ENCODE measurements around the gene MRPL46. TPM values are rescaled to one million over a fixed set of nuclear protein-coding genes. Genes with fewer than 3 reads are reported as not detected.

MRPL46 gene
- total RNA-seq, 3 donors from 2014 or later = 24.9 to 29.3 (median 27.7) TPM

DNA sequence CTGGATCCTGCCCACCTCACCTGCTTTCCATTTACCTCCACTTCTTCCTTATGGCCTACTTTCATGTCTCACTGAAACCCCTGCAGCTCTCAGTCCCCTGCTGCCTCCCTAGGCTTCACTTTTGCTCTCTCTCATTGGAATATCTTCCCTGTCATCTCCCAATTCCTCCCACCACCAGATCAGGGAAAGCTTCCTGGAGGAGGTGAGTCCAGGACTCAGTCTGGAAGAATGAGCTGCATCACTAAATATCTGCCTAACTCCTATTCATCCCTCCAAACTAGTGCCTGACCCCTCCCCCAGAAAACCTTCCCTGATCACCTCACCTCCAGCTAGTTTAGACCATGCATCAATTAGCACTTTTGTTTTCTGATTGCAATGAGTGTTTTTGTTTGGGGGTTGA lies 37.1 kb downstream of the MRPL46 start:
- ATAC-seq = no peak
- TF ChIP-seq, protein P1, sequence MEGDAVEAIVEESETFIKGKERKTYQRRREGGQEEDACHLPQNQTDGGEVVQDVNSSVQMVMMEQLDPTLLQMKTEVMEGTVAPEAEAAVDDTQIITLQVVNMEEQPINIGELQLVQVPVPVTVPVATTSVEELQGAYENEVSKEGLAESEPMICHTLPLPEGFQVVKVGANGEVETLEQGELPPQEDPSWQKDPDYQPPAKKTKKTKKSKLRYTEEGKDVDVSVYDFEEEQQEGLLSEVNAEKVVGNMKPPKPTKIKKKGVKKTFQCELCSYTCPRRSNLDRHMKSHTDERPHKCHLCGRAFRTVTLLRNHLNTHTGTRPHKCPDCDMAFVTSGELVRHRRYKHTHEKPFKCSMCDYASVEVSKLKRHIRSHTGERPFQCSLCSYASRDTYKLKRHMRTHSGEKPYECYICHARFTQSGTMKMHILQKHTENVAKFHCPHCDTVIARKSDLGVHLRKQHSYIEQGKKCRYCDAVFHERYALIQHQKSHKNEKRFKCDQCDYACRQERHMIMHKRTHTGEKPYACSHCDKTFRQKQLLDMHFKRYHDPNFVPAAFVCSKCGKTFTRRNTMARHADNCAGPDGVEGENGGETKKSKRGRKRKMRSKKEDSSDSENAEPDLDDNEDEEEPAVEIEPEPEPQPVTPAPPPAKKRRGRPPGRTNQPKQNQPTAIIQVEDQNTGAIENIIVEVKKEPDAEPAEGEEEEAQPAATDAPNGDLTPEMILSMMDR (IDR thresholded peaks at IDR 0.05) = no peak
- no peaks in the 10 kb centered on the region for H3K9me3 ChIP-seq
- DNase-seq = no peak
- H3K4me1 ChIP-seq (ENCODE audit: low read depth) = no peaks in the 10 kb centered on the region
- no peaks in the 10 kb centered on the region for H3K36me3 ChIP-seq (ENCODE audit: low read depth)
- no peak overlapping the region for H3K4me3 ChIP-seq
- intact Hi-C loops (cut with DNase I, micrococcal nuclease) = no loop called here

GRCh38 chr15:88428805-88429605 lies 38.2 kb downstream of the MRPL46 start:
- no peak for ATAC-seq
- TF ChIP-seq, protein P1 (IDR thresholded peaks at IDR 0.05) = no peak
- Histone ChIP-seq H3K4me1 (ENCODE audit: low read depth) (no peaks in the 10 kb centered on the region), H3K4me3 (no peak overlapping the region), H3K36me3 (ENCODE audit: low read depth) (no peaks in the 10 kb centered on the region), H3K9me3 (no peaks in the 10 kb centered on the region)
- no peak for DNase-seq
- intact Hi-C loops (cut with DNase I, micrococcal nuclease) = no loop called here

- H3K4me3 ChIP-seq = no peak overlapping the region
- H3K4me1 ChIP-seq (ENCODE audit: low read depth) = no peaks in the 10 kb centered on the region
- intact Hi-C loops (cut with DNase I, micrococcal nuclease) = no loop called here
- TF ChIP-seq, protein P1 (IDR thresholded peaks at IDR 0.05) = no peak
- no peaks in the 10 kb centered on the region for H3K36me3 ChIP-seq (ENCODE audit: low read depth)
- ATAC-seq = no peak
- H3K9me3 ChIP-seq = no peaks in the 10 kb centered on the region
- DNase-seq = no peak
Measured at GRCh38 chr15:88428053-88428452, 39.1 kb downstream of the MRPL46 start.

DNA sequence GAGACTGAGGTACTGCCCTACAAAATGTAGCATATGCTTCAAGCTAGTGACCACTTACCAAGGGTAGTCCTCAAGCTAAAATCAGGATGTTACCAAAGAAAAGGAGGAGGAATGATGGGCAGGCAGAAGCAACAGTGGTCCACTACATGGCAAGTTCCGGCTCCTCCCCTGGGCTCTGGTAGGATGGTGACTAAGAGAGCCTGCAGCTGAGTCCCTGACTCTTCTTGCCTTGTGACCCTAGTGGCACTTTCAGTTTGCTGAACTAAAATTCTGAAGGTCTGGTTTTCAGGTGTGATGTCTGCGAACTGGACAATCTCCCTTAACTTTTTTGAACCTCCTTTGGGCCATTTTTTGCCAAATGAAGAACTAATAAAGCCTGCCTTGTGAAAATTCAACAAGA lies 40.9 kb downstream of the MRPL46 start:
- ATAC-seq (no peak), DNase-seq (no peak)
- TF ChIP-seq, protein P1 (IDR thresholded peaks at IDR 0.05) = no peak
- no peak overlapping the region for H3K4me3 ChIP-seq
- intact Hi-C loops (cut with DNase I, micrococcal nuclease) = no loop called here
- H3K9me3 ChIP-seq = no peaks in the 10 kb centered on the region
- no peaks in the 10 kb centered on the region for H3K4me1 ChIP-seq (ENCODE audit: low read depth)
- no peaks in the 10 kb centered on the region for H3K36me3 ChIP-seq (ENCODE audit: low read depth)

DNA sequence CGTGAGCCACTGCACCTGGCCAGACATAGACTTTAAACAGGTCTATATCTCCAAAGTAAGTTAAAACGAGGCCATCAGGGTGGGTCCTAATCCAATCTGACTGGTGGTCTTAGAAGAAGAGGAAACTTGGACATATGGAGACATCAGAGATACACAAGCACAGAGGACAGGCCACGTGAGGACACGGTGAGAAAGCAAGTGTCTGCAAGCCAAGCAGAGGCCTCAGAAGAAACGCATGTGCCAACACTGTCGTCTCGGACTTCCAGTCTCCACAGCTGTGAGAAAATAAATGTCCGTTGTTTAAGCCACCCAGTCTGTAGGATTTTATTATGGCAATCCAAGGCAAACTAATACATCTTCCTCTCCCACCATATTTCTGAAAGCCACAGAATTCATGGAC lies 43.9 kb downstream of the MRPL46 start:
- H3K9me3 ChIP-seq = no peaks in the 10 kb centered on the region
- no peak overlapping the region for H3K4me3 ChIP-seq
- no peak for DNase-seq
- no peak for ATAC-seq
- no peaks in the 10 kb centered on the region for H3K4me1 ChIP-seq (ENCODE audit: low read depth)
- TF ChIP-seq, protein P1 (IDR thresholded peaks at IDR 0.05) = no peak
- intact Hi-C loops (cut with DNase I, micrococcal nuclease) = no loop called here
- no peaks in the 10 kb centered on the region for H3K36me3 ChIP-seq (ENCODE audit: low read depth)

All from mucosa of descending colon (tissue), 3 donors.